Mononuclear cell (primary cell): Measurements from ENCODE around the gene SPPL2A. TPM values are rescaled to one million over a fixed set of nuclear protein-coding genes. Genes with fewer than 3 reads are reported as not detected.

Source experiments
- H3K27me3 ChIP-seq: 2 replicates; pipeline ENCODE4 v1.6.0; 2011; ENCODE audit warnings: low read length, control low read depth; ENCODE audit not compliant: insufficient read depth
- H3K4me1 ChIP-seq: 2 replicates; pipeline ENCODE4 v1.5.1; 2011; ENCODE audit warnings: mild to moderate bottlenecking, low read length, control low read depth; ENCODE audit not compliant: insufficient read depth
- H3K4me3 ChIP-seq: 2 replicates; pipeline ENCODE4 v1.5.1; 2011; ENCODE audit warnings: mild to moderate bottlenecking, low read length, moderate library complexity
- H3K9me3 ChIP-seq: 2 replicates; pipeline ENCODE4 v1.5.1; 2011; ENCODE audit warnings: low read depth, mild to moderate bottlenecking, control low read depth, low read length
- total RNA-seq: library from RNA; depleted of rRNA; stranded (reverse); fragments of >200 nt; gene quantifications from one replicate; pipeline ENCODE4 v1.2.3, GENCODE V29; 2012

SPPL2A gene
- total RNA-seq, 1 donor, result 106 TPM

DNA sequence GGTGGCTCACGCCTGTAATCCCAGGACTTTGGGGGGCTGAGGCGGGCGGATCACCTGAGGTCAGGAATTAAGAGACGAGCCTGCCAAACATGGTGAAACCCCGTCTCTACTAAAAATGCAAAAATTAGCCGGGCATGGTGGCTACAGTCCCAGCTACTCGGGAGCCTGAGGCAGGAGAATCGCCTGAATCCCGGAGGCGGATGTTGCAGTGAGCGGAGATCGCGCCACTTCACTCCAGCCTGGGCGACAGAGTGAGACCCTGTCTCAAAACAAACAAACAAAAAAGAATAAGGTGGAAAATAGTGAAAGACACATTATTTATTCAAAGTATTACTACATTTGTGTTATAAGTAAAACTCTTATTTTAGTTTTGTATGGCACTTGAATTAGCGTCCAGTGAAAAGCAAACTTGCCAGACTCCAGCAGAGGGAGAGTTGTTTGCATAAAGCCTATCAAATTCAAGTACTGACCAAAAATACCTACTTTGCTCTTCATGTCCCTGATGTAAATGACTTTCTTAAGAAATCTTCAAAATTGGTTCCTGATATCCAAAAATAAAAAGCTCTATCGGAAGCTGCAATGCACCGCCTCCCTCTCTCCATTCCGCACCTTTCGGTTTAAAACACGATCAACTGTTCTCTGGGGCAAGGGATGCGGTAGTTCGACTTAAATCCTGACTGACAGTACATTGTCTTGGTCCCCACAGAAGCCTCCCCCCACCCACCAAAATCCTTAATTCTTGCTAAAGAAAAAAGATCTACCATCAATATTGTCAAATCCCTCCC is 80.1 kb downstream of the SPPL2A start:
- peak overlapping the region; percentile 98 for H3K4me3 ChIP-seq
- no peaks in the 10 kb centered on the region for H3K27me3 ChIP-seq
- no peaks in the 10 kb centered on the region for H3K9me3 ChIP-seq
- peaks cover 38% of the 10 kb centered on the region for H3K4me1 ChIP-seq

DNA sequence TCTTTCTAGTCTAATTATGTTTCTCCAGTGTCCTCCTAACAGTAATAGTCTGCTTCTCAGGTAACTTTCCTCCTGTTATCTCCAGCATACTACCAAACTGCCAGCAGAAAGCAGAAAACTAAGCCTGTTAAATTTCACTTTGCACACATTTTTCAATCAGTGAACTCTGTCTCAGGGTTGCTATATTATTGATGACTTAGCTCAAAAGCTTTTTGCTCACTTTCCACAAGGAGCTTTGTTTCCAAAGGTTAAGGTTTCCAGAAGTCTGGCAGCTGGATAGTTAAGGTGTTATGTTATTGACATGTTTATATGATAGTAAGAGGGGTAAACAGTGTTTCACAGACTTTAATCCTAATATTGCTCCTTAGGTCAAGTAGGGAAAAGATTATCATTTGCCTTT is 84.0 kb downstream of the SPPL2A start:
- no peaks in the 10 kb centered on the region for H3K27me3 ChIP-seq
- H3K4me3 ChIP-seq, result no peak overlapping the region
- H3K9me3 ChIP-seq, result no peaks in the 10 kb centered on the region
- H3K4me1 ChIP-seq, result peaks cover 35% of the 10 kb centered on the region

DNA sequence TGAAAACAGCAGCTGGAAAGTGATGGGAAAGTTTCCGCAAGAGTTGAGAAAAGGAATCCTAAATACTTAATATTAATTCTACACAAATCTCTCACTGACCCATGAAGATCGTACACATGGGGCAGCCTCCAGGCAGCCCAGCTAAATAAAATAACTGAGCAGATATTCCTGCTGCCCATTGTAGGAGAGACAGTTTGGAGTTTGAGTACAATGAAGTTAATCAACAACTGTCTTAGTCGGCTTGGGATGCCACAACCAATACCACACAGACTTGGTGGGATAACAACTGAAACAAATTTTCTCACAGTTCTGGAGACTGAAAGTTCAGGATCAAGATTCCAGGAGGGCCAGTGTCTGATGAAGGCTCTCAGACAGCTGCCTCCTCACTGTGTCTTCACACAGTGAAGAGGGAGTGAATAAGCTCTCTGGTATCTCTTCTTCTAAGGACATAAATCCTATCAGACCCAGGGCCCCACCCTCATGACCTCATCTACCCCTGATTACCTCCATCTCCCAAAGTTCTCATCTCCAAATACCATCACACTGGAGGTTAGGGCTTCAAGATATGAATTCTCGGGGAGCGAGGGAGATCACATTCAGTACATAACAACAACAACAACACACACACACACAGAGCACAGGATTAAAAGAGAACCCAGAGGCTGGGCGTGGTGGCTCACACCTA is 88.6 kb downstream of the SPPL2A start:
- Histone ChIP-seq H3K9me3 (no peaks in the 10 kb centered on the region), H3K27me3 (no peaks in the 10 kb centered on the region), H3K4me1 (peaks cover 5% of the 10 kb centered on the region), H3K4me3 (no peak overlapping the region)

DNA sequence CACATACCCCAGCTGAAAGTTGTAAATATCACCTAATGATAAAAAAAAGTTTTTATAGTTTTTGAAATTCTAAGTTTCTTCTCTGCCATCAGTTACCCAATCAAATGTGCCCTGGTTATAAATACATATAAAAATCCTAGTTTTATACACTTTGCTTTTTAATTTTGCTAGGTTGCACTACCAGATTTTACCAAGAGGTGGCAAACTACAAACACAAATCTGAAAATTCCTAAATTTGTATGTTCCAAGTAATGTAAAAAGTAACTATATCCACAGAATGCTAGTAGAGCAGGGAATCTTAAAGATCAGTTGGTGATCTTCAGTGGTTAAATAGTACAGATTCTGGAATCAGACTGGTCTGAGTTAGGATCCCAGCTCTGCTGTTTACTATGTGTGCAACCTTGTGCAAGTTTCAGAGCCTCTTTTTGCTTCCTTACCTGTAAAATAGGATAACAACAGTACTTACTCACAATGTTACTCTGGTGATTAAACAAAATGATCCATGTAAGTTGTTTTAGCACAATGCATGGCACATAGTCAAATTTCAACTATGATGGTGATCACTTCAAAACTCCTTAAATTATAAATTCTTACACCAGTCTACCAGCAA is 89.9 kb downstream of the SPPL2A start:
- Histone ChIP-seq H3K27me3 (no peaks in the 10 kb centered on the region), H3K4me1 (peaks cover 5% of the 10 kb centered on the region), H3K4me3 (no peak overlapping the region), H3K9me3 (no peaks in the 10 kb centered on the region)

GRCh38 chr15:50670115-50670514 is 95.4 kb downstream of the SPPL2A start:
- Histone ChIP-seq H3K4me1 (no peaks in the 10 kb centered on the region), H3K27me3 (no peaks in the 10 kb centered on the region), H3K9me3 (no peaks in the 10 kb centered on the region), H3K4me3 (no peak overlapping the region)

GRCh38 chr15:50669611-50670010 is 95.9 kb downstream of the SPPL2A start:
- Histone ChIP-seq H3K27me3 (no peaks in the 10 kb centered on the region), H3K9me3 (no peaks in the 10 kb centered on the region), H3K4me3 (no peak overlapping the region), H3K4me1 (no peaks in the 10 kb centered on the region)

DNA sequence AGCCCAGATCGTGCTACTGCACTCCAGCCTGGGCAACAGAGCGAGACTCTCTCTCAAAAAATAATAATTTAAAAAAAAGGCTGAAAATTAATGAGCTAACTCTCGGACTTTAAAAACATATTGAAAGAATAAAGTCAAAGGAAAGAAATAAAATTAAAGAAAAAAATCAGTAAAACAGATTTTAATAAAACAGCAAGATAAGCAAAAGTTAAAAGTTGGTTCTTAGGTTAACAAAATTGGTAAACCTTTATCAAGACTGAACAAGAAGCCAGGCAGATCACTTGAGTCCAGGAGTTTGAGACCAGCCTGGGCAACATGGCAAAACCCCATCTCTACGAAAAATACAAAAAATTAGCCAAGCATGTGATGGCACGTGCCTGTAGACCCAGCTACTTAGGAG is 99.6 kb downstream of the SPPL2A start:
- Histone ChIP-seq H3K4me3 (no peak overlapping the region), H3K27me3 (no peaks in the 10 kb centered on the region), H3K4me1 (no peaks in the 10 kb centered on the region), H3K9me3 (no peaks in the 10 kb centered on the region)

DNA sequence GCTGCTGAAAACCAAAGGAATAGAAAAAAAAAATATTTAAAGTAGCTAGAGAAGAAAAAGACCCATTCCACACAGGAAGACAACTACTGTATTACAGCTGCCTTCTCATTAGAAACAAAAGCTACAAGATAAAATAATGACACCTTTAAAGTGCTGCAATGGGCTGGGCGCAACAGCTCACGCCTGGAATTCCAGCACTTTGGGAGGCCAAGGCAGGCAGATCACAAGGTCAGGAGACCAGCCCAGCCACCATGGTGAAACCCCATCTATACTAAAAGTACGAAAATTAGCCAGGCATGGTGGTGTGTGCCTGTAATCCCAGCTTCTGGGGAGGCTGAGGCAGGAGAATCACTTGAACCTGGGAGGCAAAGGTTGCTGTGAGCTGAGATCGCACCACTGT is 110.0 kb downstream of the SPPL2A start:
- H3K9me3 ChIP-seq, result no peaks in the 10 kb centered on the region
- H3K4me1 ChIP-seq, result no peaks in the 10 kb centered on the region
- no peak overlapping the region for H3K4me3 ChIP-seq
- no peaks in the 10 kb centered on the region for H3K27me3 ChIP-seq

DNA sequence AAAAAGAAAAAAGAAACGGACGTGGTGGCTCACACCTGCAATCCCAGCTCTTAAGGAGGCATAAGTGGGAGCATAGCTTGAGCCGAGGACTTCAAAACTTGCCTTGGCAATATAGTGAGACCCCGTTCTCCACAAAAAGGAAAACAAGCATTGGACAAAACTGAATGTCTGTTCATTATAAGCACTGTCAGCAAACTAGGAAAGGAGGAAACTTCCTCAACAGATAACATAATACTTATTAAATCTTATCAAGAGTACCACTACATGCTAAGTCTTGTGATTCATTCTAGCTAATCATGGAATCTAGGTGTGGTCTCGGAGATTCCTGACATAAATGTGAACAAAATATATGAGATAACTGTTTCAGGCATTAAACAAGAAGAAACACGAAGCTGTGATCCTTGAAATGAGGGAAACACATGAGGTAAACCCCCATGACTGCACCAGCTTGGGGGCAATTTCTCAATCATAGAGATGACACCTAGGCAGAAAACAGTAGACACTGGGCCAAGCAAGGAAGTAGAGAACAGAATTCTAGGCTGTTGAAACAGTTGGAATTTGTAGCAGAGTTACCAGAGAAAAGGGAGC is 112.3 kb downstream of the SPPL2A start:
- no peaks in the 10 kb centered on the region for H3K4me1 ChIP-seq
- no peaks in the 10 kb centered on the region for H3K27me3 ChIP-seq
- H3K9me3 ChIP-seq, result no peaks in the 10 kb centered on the region
- no peak overlapping the region for H3K4me3 ChIP-seq

DNA sequence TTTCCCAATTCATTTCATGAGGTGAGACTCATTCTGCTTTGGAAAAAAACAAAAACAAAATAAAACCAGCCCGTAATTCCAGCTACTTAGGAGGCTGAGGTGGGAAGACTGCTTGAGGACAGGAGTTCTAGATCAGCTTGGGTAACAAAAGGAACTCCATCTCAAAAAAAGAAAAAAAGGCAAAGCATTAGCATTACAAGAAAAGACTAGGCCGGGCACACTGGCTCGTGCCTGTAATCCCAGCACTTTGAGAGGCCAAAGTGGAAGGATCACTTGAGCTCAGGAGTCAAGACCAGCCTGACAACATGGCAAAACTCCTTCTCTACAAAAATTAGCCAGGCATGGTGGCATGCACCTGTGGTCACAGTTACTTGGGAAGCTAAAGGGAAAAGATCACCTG is 112.8 kb downstream of the SPPL2A start:
- H3K9me3 ChIP-seq, result no peaks in the 10 kb centered on the region
- no peak overlapping the region for H3K4me3 ChIP-seq
- H3K27me3 ChIP-seq, result no peaks in the 10 kb centered on the region
- no peaks in the 10 kb centered on the region for H3K4me1 ChIP-seq

Other genes with a start within 250 kb of the SPPL2A start
- 0.73 TPM for gene USP50, start 219.0 kb downstream of the SPPL2A start, total RNA-seq
- 81.0 TPM for gene TRPM7, start 78.9 kb downstream of the SPPL2A start, total RNA-seq
- 11.2 TPM for gene AP4E1, start 143.0 kb upstream of the SPPL2A start, total RNA-seq